NK-92 (cell line): Measurements from ENCODE around the gene SLC22A17.
"Not testable (repeated sequence)": the region's sequence is repeated elsewhere in the genome, so short reads cannot be mapped to it uniquely, and the experiment has no call there.

Experiments used
- DNase-seq: peaks from one replicate; lab custom pipeline; 2025; ENCODE audit not compliant: unreplicated experiment; lab: John Stamatoyannopoulos, UW

The SLC22A17 gene

DNA sequence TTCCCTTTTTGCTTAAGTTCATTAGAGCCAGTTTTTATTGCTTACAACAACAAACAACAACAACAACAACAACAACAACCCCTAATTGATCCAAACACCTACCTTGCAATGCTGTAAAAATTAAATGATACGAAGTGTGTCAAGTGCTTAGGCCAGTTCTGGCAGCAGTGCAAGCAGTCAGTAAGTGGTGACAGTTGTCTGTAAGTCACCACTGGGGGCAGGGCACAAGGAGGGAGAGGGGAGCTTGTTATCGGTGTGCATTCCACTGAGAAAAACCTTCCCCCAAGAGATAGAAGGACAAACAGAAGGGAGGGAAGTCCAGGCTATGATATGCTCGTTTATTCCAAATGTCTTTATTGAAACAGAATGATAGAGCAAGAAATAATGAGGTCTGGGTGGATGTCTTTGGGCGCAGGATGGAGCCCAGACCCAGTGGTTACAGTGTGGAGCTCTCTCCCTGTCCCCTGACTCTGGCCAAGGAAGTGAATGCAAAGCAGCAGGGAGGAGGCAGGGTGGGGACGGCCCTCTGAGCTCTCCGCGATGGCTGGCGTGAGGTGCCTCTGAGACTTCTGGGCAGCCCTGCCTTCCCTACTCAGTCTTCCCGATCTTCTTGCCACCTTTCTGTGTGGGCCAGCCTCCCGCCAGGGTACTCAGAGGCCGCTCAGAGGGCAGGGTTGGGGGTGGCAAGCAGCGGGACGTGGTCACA lies 6.5 kb downstream of the SLC22A17 start:
- DNase-seq: no peak

DNA sequence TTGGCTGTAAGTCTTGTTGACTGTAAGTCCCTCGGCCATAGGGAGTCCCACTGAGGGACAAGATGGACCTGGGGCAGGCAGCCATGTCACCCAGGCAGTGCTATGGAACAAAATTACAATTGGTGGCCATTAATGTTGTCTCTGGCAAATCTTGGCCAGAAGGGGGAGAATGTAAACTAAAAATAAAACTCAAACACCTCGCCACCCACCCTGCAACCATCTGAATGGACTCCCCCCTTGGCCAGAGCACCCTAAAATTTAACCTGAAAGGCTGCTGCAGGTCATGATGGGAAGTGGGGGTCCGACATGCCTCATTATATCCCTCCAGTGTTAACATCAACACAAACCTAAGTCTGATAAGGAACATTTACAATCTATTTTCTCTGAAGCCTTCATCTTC lies 8.2 kb downstream of the SLC22A17 start:
- DNase-seq: no peak

DNA sequence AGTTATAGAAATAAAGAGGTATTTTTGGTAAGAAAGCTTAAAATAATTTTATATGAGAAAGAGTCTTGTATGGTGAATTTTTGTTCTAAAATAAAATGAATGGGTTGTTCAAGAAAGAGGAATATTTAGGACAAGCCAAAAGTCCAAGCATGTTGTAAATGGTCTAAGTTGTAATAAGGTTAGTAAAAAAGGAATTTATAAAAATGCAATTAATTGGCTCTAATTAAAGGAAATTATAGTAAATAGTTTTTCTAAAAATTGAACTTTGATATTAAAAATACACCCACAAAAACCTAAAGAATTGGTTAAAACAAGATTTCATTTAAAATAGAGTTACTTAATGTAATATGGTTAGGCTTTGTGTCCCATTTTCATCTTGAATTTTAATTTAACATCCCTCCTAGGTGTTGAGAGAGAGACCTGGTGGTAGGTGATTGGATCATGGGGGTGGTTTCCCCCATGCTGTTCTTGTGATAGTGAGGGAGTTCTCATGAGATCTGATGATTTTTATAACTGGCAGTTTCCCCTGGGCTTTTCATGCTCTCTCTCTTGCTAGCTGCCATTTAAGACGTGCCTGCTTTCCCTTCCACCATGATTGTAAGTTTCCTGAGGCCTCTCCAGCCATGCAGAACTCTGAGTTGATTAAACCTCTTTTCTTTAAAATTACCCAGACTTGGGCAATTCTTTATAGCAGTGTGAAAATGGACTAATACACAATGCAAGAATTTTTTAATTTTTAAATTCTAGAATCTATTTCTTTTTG lies 13.0 kb downstream of the SLC22A17 start:
- no peak for DNase-seq

DNA sequence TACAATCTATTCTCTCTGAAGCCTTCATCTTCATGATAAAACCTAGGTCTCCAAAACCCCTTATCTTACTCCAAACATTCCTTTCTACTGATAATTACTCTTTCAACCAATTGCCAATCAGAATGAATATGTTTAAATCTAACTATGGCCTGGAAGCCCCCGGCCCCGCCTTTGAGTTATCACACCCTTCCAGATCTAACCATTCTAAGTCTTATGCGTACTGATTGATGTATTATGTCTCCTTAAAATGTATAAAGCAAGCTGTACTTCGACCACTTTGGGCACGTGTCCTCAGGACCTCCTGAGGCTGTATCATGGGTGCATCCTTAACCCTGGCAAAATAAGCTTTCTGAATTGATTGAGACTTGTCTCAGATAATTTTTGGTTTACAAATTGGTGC lies 17.1 kb downstream of the SLC22A17 start:
- DNase-seq: no peak

DNA sequence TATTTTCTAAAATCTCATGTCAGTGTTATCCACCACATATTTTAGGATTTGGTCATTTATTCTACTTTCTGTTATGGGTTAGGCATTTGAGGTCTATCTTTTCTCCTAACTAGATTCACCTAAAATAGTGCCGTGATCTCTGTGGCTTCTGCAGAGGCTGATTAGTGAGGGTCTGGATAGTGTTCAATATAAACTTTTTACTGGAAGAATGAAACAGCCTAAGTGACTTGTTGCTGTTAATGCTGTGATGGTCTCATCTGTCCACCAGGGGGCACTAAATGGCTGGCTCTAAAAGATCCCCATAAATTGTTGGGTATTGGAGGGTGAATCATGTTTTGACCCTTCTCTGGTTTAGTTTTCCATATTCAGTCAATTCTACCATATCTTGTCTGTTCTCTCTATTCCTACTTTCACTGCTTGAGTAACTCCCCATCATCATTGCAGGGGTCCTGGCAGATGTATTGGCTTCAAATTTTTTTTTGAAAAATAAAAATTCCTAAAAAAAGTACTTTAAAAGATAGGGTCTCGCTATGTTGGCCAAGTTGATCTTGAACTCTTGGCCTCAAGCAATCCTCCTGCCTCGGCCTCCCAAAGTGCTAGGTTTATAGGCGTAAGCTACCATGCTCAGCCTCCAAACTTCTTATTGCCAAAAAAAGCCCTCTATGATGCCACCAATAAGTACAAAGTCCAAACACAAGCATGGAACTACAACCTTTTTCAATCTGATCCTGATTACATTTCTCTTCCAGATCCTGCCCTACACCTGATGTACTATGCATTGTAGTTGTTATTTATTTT lies 24.5 kb downstream of the SLC22A17 start:
- no peak for DNase-seq

DNA sequence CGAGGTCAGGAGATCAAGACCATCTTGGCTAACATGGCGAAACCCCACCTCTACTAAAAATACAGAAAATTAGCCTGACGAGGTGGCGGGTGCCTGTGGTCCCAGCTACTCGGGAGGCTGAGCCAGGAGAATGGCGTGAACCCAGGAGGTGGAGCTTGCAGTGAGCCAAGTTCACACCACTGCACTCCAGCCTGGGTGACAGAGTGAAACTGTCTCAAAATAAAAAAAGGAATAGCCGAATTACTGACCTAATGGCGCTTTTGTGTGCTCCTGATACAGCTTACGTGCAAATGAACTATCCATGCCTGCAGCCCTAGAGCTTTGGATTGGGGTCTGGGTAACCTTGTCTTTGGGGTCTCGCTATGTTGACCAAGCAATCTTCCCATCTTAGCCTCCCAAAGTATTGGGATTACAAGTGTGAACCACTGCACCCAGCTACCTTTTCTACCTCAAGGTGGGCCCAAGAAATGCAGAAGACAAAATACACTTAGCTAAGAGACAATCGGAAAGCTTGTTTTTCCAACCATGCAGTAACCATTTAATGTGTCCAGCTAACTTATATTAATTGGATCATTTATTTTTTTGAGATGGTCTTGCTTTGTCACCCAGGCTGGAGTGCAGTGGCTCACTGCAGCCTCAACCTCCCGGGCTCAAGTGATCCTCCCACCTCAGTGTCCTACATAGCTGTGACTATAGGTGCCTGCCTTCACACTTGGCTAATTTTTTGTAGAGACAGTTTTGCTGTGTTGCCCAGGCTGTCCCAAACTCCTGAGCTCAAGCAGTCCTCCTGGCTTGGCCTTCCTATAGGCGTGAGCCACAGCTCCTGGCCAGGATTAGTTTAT lies 26.0 kb downstream of the SLC22A17 start:
- no peak for DNase-seq

DNA sequence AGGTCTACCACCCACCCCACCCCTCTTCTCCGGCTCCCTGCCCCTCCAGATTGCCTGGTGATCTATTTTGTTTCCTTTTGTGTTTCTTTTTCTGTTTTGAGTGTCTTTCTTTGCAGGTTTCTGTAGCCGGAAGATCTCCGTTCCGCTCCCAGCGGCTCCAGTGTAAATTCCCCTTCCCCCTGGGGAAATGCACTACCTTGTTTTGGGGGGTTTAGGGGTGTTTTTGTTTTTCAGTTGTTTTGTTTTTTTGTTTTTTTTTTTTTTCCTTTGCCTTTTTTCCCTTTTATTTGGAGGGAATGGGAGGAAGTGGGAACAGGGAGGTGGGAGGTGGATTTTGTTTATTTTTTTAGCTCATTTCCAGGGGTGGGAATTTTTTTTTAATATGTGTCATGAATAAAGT lies 26.9 kb downstream of the SLC22A17 start:
- not testable (repeated sequence) for DNase-seq

DNA sequence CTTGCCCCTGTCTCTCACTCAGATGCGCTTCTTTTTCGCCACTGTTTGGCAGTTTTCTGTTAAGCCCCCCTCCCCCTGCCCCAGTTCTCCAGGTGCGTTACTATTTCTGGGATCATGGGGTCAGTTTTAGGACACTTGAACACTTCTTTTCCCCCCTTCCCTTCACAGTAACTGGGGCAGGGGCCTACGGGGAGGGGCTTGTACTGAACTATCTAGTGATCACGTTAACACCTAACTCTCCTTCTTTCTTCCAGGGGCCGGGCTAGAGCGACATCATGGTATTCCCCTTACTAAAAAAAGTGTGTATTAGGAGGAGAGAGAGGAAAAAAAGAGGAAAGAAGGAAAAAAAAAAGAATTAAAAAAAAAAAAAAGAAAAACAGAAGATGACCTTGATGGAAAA lies 27.7 kb downstream of the SLC22A17 start:
- DNase-seq: no peak

DNA sequence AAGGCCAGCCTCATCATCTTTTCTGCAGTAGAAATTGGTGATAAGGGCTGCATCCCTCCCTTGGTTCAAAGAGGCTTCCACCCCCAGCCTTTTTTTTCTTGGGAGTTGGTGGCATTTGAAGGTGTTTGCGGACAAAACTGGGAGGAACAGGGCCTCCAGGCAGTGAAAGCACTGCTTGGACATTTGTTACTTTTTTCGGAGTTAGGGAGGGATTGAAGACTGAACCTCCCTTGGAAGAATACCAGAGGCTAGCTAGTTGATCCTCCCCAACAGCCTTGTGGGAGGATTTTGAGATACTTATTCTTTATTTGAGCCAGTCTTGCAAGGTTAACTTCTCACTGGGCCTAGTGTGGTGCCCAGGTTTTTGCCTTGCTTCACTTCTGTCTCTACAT lies 28.2 kb downstream of the SLC22A17 start:
- DNase-seq: no peak

DNA sequence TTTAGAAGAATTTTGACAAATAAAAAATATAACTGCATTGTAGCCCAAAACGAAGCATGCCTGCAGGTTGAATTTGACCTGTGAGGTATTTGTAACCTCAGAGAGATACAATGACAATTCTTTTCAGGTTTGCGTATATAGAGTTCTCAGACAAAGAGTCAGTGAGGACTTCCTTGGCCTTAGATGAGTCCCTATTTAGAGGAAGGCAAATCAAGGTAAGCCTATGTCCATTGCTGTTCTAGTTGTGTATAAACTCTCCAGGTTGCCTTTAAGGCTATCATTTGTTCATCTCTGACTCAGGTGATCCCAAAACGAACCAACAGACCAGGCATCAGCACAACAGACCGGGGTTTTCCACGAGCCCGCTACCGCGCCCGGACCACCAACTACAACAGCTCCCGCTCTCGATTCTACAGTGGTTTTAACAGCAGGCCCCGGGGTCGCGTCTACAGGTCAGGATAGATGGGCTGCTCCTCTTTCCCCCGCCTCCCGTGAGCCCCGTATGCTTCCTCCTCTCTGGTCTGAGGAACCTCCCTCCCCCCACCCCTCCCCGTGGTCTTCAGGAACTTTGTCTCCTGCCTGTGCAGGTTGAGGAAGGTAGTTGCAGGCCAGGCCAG lies 28.7 kb downstream of the SLC22A17 start:
- no peak for DNase-seq

DNA sequence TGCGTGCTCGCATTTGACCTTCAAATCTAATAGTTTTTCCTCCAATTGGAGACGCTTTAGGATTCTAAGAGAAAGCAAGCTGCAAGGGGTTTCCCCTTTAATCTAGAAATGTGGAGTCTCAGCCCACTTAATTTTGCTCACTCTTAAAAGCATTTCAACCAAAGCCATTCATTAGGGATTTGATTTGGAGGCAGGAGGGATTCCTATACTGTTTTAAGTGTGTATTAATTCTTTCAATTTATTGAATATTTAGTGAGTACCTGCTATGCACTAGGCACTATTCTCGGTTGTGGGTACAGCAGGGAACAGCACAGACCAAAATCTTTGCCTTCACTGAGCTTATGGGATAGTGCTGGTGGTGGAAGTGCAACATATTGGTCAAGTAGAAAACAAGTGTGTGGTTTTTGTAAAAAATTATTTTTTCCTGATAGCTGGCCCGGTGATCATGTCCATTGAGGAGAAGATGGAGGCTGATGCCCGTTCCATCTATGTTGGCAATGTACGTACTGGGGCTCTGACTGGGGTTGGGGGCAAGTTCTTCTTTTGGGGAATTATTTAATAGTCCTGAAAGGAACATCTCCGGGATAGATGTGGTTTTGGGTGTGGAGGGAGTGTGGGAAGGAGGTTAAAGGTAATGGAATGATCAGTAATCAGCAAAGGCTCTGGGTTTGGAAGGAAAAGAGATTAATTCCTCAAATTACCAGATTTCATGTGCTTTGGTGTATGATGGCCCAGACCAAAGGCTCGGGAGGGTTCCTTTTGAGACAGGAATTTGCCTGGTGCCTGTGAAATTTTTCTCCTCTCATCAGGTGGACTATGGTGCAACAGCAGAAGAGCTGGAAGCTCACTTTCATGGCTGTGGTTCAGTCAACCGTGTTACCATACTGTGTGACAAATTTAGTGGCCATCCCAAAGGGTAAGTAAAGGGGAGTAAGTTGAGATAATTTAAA lies 29.8 kb downstream of the SLC22A17 start:
- DNase-seq: no peak

DNA sequence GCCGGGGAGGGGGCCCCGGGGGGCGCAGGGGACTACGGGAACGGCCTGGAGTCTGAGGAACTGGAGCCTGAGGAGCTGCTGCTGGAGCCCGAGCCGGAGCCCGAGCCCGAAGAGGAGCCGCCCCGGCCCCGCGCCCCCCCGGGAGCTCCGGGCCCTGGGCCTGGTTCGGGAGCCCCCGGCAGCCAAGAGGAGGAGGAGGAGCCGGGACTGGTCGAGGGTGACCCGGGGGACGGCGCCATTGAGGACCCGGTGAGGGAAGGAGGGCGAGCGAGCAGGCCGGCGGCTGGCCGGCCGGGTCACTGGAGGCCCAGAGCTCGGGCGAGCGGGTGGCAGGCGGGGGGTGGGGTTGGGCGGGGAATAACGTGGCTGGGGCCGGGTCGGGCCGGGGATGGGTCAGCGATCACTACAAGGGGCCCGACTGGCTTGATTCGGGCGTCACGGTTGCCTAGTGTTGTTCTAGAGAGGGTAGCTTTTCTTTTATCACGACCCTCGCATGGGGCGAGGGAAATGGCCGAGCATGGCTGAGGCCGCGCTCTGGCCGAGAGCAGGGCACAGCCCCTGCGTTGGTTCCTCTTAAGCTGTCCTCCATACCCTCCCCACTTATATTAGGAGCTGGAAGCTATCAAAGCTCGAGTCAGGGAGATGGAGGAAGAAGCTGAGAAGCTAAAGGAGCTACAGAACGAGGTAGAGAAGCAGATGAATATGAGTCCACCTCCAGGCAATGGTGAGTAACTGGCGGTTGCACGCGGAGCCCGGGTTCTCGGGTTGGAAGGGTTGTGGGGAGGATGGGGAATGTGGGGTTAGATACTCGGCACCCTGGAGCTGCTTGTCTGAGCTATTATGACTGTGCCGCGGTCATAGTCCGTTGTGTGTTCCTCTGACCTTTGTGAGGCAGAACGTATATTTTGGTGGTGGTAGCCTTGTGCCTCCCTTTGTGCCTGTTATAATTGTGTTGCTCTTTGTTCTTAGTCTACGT lies 30.8 kb downstream of the SLC22A17 start:
- no peak for DNase-seq

DNA sequence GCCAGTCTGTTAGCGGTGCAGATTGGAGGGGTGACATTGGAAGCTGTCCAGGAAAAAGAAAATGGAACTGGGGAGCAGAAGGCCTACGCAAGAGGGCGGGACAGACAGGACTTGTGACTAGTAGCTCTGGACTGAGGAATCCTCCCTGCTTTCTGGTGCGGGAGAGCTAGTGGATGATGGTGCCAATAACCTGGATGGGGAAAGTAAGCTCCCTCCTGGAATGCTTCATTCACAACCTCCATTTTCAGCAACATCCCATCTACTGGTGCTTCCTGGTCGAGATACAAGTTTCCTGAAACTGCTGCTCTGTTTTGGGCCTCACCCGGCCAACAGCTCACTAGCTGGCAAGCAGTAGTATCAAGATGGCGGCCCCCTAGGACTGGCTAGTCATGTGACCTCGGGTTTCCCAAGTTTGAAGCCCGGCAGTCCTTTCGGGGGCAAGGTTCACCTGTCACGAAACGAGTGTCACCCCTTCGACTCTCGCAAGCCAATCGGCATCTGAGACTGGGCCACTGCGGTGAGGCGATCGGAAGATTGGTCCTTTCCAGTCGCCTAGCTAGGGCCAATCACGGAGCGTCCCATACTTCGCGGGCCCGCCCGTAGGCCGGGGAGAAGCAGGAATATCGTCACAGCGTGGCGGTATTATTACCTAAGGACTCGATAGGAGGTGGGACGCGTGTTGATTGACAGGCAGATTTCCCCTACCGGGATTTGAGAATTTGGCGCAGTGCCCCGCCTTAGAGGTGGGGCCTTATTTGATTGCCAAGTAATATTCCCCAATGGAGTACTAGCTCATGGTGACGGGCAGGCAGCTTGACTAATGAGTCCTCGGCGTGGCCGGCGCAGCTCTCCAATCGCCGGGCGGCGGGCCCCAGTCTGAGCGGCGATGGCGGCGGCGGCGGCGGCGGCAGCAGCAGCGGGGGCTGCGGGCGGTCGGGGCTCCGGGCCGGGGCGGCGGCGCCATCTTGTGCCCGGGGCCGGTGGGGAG lies 31.8 kb downstream of the SLC22A17 start, which contains the start of gene PABPN1:
TSS of gene PABPN1 (plus strand) at position 874 of the 988 bp plus-strand sequence. CDS start at position 887, 13 bp downstream.
- peak; percentile 100 for DNase-seq

DNA sequence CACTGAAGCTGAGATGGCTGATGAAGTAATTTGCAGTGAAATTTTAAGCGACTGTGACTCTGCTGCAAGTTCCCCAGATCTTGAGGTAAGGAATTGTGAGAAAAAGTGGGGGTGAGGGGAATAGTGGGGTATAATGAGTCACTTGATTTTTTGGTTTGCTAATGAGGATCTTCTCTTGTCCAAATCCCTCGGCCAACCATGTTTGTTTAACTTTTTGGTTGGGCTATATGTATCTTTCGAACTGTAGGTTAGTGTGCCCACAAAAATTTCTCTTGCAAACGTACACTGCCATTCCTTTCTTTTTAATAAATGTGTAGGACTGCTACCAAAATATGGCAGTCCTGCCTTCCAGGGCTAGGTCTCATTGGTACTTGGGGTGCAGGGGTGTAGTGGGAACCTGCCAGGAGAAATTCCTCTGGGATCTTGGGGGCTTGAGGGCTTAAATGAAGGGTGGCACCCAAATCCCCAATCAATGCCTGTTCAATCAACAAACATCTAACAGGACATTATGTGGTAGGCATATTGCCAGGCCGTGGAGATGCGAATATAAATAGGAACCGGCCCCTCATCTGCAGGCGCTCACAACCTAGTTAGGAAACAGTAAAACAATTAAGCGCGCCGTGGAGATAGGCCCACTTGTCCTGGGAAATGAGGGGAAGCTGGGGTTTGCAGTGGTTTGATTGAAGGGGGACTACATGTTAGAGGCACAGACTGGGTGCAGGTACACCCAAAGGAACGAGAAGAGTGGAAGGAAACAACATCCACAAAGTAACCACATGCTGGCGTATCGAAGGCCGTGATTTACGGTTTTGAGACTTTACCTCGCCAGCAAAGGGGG lies 32.7 kb downstream of the SLC22A17 start:
- DNase-seq: no peak

DNA sequence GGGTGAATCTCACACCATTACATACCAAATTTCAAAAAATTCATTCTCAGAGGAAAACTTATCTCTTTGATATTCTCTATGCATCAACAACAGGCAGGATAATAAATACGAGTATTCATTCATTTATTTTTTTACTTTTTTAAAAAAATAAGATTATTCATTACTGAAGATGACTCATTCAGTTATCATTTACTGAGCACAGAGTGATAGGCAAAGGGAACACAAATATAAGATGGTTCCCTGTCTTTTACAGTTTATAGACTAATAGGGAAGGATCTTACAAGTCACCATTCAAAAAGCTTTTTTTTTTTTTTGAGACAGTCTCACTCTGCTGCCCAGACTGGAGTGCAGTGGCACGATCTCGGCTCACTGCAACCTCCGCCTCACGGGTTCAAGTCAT lies 36.4 kb downstream of the SLC22A17 start:
- no peak for DNase-seq

DNA sequence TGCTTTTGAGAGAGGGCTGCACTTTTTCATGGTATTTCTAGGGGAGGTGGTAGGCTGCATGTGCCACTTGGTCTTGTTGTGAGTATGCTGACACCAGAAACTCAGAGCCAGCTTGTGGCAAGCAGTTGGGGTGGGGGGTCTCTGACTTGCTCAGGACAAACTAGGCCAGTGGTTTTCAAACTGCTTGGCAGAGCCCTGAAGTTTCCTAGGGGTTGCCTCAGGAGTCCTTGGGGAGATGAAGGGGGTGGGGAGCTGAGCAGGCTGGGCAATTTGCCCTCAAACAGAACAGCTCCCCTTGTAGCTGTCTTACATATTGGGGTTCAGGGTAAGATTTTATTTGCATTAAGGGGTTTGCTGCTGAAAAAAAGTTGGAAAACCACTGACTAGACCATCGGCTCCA lies 42.1 kb downstream of the SLC22A17 start:
- DNase-seq: no peak
